WERI-Rb-1 (cell line): ENCODE results near the gene SPSB1.

Experiments
- DNase-seq: peaks from one replicate; pipeline ENCODE4 v3.0.0-alpha.2; 2020
- H3K27ac ChIP-seq: fragments of 250-450 bp; sonication (Bioruptor Pico); 2 replicates; pipeline ENCODE4 v1.5.1; 2020; ENCODE audit warnings: mild to moderate bottlenecking, moderate library complexity
- H3K27me3 ChIP-seq: fragments of 250-450 bp; sonication (Bioruptor Pico); 2 replicates; pipeline ENCODE4 v1.5.1; 2021; ENCODE audit warnings: mild to moderate bottlenecking, low read depth, moderate library complexity; ENCODE audit not compliant: insufficient read depth, severe bottlenecking
- H3K36me3 ChIP-seq: fragments of 250-450 bp; sonication (Bioruptor Pico); 2 replicates; pipeline ENCODE4 v1.5.1; 2020; ENCODE audit warnings: mild to moderate bottlenecking, moderate library complexity
- H3K4me3 ChIP-seq: 2 replicates; pipeline ENCODE4 v1.5.1; 2011; ENCODE audit warnings: low read depth, mild to moderate bottlenecking, control low read depth, low read length
- H3K9me3 ChIP-seq: fragments of 250-450 bp; sonication (Bioruptor Pico); 2 replicates; pipeline ENCODE4 v1.5.1; 2021; ENCODE audit warnings: mild to moderate bottlenecking, moderate library complexity; ENCODE audit not compliant: severe bottlenecking
- TF ChIP-seq, protein P1 (sequence below): IDR thresholded peaks from 2 replicates; pipeline ENCODE4 v1.5.1; 2011; ENCODE audit warnings: low read depth, mild to moderate bottlenecking, control low read depth, inconsistent platforms, low read length

The SPSB1 gene

DNA sequence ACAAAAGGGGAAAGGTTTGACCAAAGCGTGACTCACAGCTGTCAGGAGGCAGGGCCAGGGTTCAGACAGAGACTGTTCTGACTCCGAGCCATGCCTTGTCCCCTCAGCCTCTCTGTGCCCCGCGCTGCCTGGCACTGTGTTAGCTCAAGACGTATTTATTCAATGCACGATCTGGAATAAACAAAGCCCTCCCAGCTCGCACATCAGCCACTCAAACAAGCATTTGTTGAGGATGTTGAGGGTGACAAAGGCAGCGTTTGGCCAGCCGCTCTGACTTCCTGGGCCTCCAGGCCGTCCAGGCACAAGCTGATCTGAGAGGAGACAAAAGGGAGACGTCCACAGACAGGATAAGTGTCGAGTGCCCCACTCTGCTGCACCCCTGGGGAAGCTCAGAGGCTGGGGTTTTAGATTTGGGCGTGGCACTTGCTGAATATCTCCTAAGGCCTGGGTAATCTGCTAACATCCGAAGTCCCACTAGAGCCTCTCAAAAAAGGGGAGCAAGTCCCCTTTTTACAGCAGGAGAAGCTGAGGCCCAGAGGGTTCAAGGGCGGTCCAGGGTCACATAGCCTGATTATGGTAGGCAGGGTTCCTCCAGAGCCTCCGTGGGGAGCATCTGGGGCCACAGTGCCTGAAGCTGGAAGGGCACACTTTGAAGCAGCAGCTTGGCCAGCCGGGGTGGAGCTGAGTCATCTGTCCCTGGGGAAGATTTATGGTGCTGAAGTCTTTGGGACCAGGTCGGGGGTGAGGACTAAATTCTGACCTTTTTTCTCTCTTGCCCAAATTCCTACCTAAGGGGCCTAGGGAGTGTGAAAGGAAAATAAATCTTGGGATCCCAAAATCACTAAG lies 95.9 kb downstream of the SPSB1 start:
- Histone ChIP-seq H3K36me3 (no peaks in the 10 kb centered on the region), H3K27me3 (no peaks in the 10 kb centered on the region), H3K4me3 (no peak overlapping the region), H3K27ac (peak overlapping the region; percentile 1; the same call in 1 of the 2 replicates), H3K9me3 (no peaks in the 10 kb centered on the region)
- DNase-seq: peak; percentile 58
- TF ChIP-seq, protein P1, sequence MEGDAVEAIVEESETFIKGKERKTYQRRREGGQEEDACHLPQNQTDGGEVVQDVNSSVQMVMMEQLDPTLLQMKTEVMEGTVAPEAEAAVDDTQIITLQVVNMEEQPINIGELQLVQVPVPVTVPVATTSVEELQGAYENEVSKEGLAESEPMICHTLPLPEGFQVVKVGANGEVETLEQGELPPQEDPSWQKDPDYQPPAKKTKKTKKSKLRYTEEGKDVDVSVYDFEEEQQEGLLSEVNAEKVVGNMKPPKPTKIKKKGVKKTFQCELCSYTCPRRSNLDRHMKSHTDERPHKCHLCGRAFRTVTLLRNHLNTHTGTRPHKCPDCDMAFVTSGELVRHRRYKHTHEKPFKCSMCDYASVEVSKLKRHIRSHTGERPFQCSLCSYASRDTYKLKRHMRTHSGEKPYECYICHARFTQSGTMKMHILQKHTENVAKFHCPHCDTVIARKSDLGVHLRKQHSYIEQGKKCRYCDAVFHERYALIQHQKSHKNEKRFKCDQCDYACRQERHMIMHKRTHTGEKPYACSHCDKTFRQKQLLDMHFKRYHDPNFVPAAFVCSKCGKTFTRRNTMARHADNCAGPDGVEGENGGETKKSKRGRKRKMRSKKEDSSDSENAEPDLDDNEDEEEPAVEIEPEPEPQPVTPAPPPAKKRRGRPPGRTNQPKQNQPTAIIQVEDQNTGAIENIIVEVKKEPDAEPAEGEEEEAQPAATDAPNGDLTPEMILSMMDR: no peak

DNA sequence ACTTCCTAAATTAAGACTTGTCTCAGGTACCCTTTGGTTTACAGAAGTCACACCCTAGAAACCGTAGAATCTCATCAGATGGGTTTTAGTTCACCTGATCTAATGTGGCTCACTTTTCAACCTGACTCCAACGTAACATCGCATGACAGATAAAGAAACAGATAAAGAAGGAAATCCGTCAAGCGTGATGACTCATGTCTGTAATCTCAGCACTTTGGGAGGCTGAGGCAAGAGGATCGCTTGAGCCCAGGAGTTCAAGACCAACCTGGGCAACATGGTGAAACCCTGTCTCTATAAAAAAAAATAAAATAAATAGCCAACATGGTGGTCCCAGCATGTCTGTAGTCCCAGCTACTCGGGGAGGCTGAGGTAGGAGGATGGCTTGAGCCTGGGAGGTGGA lies 97.3 kb downstream of the SPSB1 start:
- Histone ChIP-seq H3K36me3 (no peaks in the 10 kb centered on the region), H3K4me3 (no peak overlapping the region), H3K9me3 (peaks cover 5% of the 10 kb centered on the region), H3K27me3 (no peaks in the 10 kb centered on the region), H3K27ac (no peak overlapping the region)
- TF ChIP-seq, protein P1: no peak
- no peak for DNase-seq

DNA sequence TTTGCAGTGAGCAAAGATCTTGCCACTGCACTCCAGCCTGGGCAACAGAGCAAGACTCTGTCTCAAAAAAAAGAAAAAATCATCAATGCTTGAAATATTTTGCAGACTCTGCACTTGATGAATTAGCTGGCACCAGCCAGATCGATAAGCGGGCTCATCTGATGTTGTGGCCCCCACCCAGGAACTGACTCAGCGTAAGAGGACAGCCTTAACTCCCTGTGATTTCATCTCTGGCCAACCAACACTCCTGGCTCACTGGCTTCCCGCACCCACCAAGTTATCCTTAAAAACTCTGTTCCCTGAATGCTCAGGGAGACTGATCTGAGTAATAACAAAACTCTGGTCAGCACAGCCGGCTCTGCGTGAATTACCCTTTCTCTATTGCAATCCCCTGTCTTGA lies 98.9 kb downstream of the SPSB1 start:
- Histone ChIP-seq H3K27ac (no peak overlapping the region), H3K27me3 (no peaks in the 10 kb centered on the region), H3K36me3 (no peaks in the 10 kb centered on the region), H3K4me3 (no peak overlapping the region), H3K9me3 (peaks cover 10% of the 10 kb centered on the region)
- TF ChIP-seq, protein P1: no peak
- no peak for DNase-seq

DNA sequence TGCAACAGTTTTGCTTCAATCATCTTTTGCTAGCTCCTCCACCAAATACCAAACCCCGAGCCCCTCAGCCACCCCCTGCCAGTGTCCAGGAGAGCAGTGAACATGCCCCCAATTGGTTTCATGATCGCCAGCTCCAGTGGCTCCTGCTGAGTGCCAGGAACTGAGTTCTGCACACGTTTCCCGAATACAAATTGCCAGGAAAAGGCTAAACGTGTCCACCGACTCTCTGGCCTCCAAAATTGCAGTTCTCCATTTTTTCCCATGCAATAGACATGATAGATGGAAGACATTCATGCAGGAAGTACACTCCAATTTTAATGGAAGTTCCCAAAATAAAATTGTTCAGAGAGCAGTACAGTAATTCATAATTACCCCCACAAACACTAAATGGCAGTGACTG lies 101.3 kb downstream of the SPSB1 start:
- no peak for DNase-seq
- Histone ChIP-seq H3K4me3 (no peak overlapping the region), H3K9me3 (peaks cover 10% of the 10 kb centered on the region), H3K36me3 (no peaks in the 10 kb centered on the region), H3K27ac (no peak overlapping the region), H3K27me3 (no peaks in the 10 kb centered on the region)
- TF ChIP-seq, protein P1: no peak

DNA sequence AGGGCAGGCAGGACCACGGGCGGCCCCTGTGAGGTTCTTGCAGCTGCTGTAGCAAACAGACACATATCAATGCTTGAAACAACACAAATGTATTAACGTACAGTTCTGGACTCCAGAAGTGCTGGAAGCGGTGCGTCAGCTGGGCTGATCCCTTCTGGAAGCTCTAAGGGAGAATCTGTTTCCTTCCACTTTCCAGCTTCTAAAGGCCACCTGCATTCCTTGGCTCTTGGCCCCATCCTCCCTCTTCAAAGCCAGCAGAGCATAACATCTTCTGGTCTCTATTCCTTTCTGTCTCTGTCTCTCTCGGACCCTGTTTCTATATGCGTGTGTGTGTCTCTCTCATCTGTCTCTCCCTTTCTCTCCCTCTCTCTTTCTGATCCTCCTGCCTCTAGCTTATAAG lies 102.3 kb downstream of the SPSB1 start:
- TF ChIP-seq, protein P1: no peak
- Histone ChIP-seq H3K4me3 (no peak overlapping the region), H3K27ac (no peak overlapping the region), H3K36me3 (no peaks in the 10 kb centered on the region), H3K27me3 (no peaks in the 10 kb centered on the region), H3K9me3 (peaks cover 10% of the 10 kb centered on the region)
- DNase-seq: no peak

DNA sequence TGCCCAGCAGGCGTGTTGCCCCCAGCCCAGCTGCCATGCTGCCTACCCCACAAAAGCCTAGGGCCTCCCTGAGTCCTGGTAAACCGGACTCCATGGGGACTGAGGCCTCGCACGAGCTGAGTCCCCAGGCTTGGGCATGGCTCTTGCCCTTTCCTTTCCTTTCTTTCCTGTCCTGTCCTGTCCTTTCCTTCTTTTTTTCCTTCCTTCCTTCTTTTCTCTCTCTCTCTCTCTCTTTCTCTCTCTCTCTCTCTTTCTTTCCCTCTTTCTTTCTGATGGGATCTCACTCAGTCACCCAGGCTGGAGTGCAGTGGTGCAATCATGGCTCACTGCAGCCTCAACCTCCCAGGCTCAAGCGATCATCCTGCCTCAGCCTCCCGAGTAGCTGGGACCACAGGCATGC lies 104.4 kb downstream of the SPSB1 start:
- TF ChIP-seq, protein P1: no peak

More for the DNA sequence above, 104.4 kb downstream of the SPSB1 start:
- no peak for DNase-seq
- no peak overlapping the region for H3K4me3 ChIP-seq
- no peak overlapping the region for H3K27ac ChIP-seq
- H3K36me3 ChIP-seq: no peaks in the 10 kb centered on the region
- no peaks in the 10 kb centered on the region for H3K27me3 ChIP-seq
- peaks cover 10% of the 10 kb centered on the region for H3K9me3 ChIP-seq
